ENCODE data around the gene SLC26A5. TPM values are rescaled to one million over a fixed set of nuclear protein-coding genes. Genes with fewer than 3 reads are reported as not detected.

SLC26A5 gene
- total RNA-seq, 8 experiments from 2014 or later, result 0.13 to 1.6 (median 0.62) TPM; not detected in 4

Other genes starting within 250 kb of the SLC26A5 start
- gene PMPCB, start 148.8 kb downstream of the SLC26A5 start, total RNA-seq, result 10 to 100 TPM; 50.0 to 87.0 (median 64.3) TPM
- gene DNAJC2, start 101.4 kb downstream of the SLC26A5 start, total RNA-seq, result 10 to 100 TPM; 18.3 to 47.2 (median 29.0) TPM
- gene PSMC2, start 98.6 kb downstream of the SLC26A5 start, total RNA-seq, result 100 to 1,000 TPM in 6 of 8 experiments, 10 to 100 TPM in 2; 69.6 to 259 (median 123) TPM

Data from motor neuron (in vitro differentiated cells).